Measurements from ENCODE around the gene ITSN1. TPM values are rescaled to one million over a fixed set of nuclear protein-coding genes. Genes with fewer than 3 reads are reported as not detected.

ITSN1 gene
- polyA plus RNA-seq, 1 donor from 2014 or later = 35.1 TPM

DNA sequence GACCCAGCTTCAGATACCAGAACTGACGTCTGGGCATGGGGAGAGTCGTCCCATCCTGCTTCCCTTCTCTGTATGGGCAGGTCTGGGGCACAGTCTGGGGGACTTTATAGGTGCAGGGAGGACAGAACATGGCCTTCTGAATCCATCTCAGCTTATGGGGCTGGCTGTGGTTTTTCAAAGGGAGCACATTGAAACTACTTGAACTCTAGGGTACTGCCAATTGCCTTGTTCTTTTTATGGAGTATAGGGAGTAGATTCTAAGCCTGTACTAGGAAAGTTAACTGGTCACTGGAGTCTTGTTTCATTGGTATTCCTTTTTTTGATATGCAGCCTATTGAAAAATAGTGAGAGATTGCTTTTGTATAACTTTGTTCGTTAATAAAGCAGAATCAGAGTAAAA, 183.1 kb downstream of the ITSN1 start:
- H3K4me2 ChIP-seq (ENCODE audit: low read length) = no peak overlapping the region
- H3K36me3 ChIP-seq (ENCODE audit: insufficient read depth, low read length) = no peaks in the 10 kb centered on the region
- no peak overlapping the region for H3K4me3 ChIP-seq (ENCODE audit: low read length)
- H3K9me2 ChIP-seq (ENCODE audit: insufficient read depth, low read length) = no peaks in the 10 kb centered on the region
- no peaks in the 10 kb centered on the region for H4K20me1 ChIP-seq (ENCODE audit: insufficient read depth)
- H3K79me2 ChIP-seq (replicated peaks; ENCODE audit: insufficient read depth, low read length) = no peaks in the 10 kb centered on the region
- H3K27ac ChIP-seq (ENCODE audit: low read length) = no peak overlapping the region
- H3K9me3 ChIP-seq (ENCODE audit: low read length) = no peaks in the 10 kb centered on the region
- H3K27me3 ChIP-seq (ENCODE audit: insufficient read depth, low read depth, low read length) = no peaks in the 10 kb centered on the region
- no peak overlapping the region for H3K9ac ChIP-seq (ENCODE audit: low read length)
- no peak for TF ChIP-seq RAD21 (conservative IDR thresholded peaks at IDR 0.05)
- no peak for TF ChIP-seq TAF1 (IDR thresholded peaks at IDR 0.05; ENCODE audit: low read depth)
- TF ChIP-seq, protein P1, sequence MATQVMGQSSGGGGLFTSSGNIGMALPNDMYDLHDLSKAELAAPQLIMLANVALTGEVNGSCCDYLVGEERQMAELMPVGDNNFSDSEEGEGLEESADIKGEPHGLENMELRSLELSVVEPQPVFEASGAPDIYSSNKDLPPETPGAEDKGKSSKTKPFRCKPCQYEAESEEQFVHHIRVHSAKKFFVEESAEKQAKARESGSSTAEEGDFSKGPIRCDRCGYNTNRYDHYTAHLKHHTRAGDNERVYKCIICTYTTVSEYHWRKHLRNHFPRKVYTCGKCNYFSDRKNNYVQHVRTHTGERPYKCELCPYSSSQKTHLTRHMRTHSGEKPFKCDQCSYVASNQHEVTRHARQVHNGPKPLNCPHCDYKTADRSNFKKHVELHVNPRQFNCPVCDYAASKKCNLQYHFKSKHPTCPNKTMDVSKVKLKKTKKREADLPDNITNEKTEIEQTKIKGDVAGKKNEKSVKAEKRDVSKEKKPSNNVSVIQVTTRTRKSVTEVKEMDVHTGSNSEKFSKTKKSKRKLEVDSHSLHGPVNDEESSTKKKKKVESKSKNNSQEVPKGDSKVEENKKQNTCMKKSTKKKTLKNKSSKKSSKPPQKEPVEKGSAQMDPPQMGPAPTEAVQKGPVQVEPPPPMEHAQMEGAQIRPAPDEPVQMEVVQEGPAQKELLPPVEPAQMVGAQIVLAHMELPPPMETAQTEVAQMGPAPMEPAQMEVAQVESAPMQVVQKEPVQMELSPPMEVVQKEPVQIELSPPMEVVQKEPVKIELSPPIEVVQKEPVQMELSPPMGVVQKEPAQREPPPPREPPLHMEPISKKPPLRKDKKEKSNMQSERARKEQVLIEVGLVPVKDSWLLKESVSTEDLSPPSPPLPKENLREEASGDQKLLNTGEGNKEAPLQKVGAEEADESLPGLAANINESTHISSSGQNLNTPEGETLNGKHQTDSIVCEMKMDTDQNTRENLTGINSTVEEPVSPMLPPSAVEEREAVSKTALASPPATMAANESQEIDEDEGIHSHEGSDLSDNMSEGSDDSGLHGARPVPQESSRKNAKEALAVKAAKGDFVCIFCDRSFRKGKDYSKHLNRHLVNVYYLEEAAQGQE (IDR thresholded peaks at IDR 0.05; ENCODE audit: borderline replicate concordance) = no peak
- no peak for TF ChIP-seq SMC3 (conservative IDR thresholded peaks at IDR 0.05; ENCODE audit: poor library complexity)
- no peak for TF ChIP-seq EZH2 (IDR thresholded peaks at IDR 0.05; ENCODE audit: borderline replicate concordance, insufficient read depth, low read length, poor library complexity, severe bottlenecking)
- no peak overlapping the region for H2AFZ ChIP-seq (ENCODE audit: low read depth, low read length)
- no peaks in the 10 kb centered on the region for H3F3A ChIP-seq (ENCODE audit: insufficient read depth, low read length, poor library complexity, severe bottlenecking)

- TF ChIP-seq, protein P2, sequence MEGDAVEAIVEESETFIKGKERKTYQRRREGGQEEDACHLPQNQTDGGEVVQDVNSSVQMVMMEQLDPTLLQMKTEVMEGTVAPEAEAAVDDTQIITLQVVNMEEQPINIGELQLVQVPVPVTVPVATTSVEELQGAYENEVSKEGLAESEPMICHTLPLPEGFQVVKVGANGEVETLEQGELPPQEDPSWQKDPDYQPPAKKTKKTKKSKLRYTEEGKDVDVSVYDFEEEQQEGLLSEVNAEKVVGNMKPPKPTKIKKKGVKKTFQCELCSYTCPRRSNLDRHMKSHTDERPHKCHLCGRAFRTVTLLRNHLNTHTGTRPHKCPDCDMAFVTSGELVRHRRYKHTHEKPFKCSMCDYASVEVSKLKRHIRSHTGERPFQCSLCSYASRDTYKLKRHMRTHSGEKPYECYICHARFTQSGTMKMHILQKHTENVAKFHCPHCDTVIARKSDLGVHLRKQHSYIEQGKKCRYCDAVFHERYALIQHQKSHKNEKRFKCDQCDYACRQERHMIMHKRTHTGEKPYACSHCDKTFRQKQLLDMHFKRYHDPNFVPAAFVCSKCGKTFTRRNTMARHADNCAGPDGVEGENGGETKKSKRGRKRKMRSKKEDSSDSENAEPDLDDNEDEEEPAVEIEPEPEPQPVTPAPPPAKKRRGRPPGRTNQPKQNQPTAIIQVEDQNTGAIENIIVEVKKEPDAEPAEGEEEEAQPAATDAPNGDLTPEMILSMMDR (IDR thresholded peaks at IDR 0.05; ENCODE audit: poor library complexity, severe bottlenecking) = no peak
- no peak for TF ChIP-seq MXI1 (conservative IDR thresholded peaks at IDR 0.05; ENCODE audit: poor library complexity, severe bottlenecking)
- no peak for TF ChIP-seq EZH2 (IDR thresholded peaks at IDR 0.05; ENCODE audit: borderline replicate concordance, insufficient read depth, low read length, poor library complexity, severe bottlenecking)
- Histone ChIP-seq H3K9me3 (ENCODE audit: low read length) (no peaks in the 10 kb centered on the region), H3K79me2 (replicated peaks; ENCODE audit: insufficient read depth, low read length) (no peaks in the 10 kb centered on the region), H4K20me1 (ENCODE audit: insufficient read depth) (no peaks in the 10 kb centered on the region), H3K27me3 (ENCODE audit: insufficient read depth, low read depth, low read length) (no peaks in the 10 kb centered on the region), H3K4me2 (ENCODE audit: low read length) (no peak overlapping the region), H3K27ac (ENCODE audit: low read length) (no peak overlapping the region), H3F3A (ENCODE audit: insufficient read depth, low read length, poor library complexity, severe bottlenecking) (no peaks in the 10 kb centered on the region), H3K9me2 (ENCODE audit: insufficient read depth, low read length) (no peaks in the 10 kb centered on the region), H3K9ac (ENCODE audit: low read length) (no peak overlapping the region), H3K4me3 (ENCODE audit: low read length) (no peak overlapping the region), H2AFZ (ENCODE audit: low read depth, low read length) (no peak overlapping the region), H3K36me3 (ENCODE audit: insufficient read depth, low read length) (no peaks in the 10 kb centered on the region)
Measured at GRCh38 chr21:33825915-33826314, 183.6 kb downstream of the ITSN1 start.

GRCh38 chr21:33828083-33828482, 185.8 kb downstream of the ITSN1 start:
- H3K4me3 ChIP-seq (ENCODE audit: low read length) = no peak overlapping the region
- no peaks in the 10 kb centered on the region for H3K9me2 ChIP-seq (ENCODE audit: insufficient read depth, low read length)
- no peaks in the 10 kb centered on the region for H3F3A ChIP-seq (ENCODE audit: insufficient read depth, low read length, poor library complexity, severe bottlenecking)
- TF ChIP-seq TAF1 (IDR thresholded peaks at IDR 0.05; ENCODE audit: low read depth) (no peak), POLR2AphosphoS5 (IDR thresholded peaks at IDR 0.05) (no peak), MXI1 (conservative IDR thresholded peaks at IDR 0.05; ENCODE audit: poor library complexity, severe bottlenecking) (no peak), EP300 (conservative IDR thresholded peaks at IDR 0.05; ENCODE audit: poor library complexity, severe bottlenecking) (no peak)
- TF ChIP-seq, protein P1 (IDR thresholded peaks at IDR 0.05; ENCODE audit: borderline replicate concordance) = no peak
- TF ChIP-seq, protein P2 (IDR thresholded peaks at IDR 0.05; ENCODE audit: poor library complexity, severe bottlenecking) = no peak
- no peaks in the 10 kb centered on the region for H3K27me3 ChIP-seq (ENCODE audit: insufficient read depth, low read depth, low read length)
- H3K79me2 ChIP-seq (replicated peaks; ENCODE audit: insufficient read depth, low read length) = no peaks in the 10 kb centered on the region
- no peak overlapping the region for H3K27ac ChIP-seq (ENCODE audit: low read length)
- H3K36me3 ChIP-seq (ENCODE audit: insufficient read depth, low read length) = no peaks in the 10 kb centered on the region
- no peak overlapping the region for H2AFZ ChIP-seq (ENCODE audit: low read depth, low read length)
- H3K9me3 ChIP-seq (ENCODE audit: low read length) = no peaks in the 10 kb centered on the region
- no peak overlapping the region for H3K9ac ChIP-seq (ENCODE audit: low read length)
- H3K4me2 ChIP-seq (ENCODE audit: low read length) = no peak overlapping the region
- H4K20me1 ChIP-seq (ENCODE audit: insufficient read depth) = no peaks in the 10 kb centered on the region
